ENCODE results near the gene CTSS. TPM values are rescaled to one million over a fixed set of nuclear protein-coding genes. Genes with fewer than 3 reads are reported as not detected.

CTSS gene
- total RNA-seq, 1 experiment from 2014 or later = not detected

DNA sequence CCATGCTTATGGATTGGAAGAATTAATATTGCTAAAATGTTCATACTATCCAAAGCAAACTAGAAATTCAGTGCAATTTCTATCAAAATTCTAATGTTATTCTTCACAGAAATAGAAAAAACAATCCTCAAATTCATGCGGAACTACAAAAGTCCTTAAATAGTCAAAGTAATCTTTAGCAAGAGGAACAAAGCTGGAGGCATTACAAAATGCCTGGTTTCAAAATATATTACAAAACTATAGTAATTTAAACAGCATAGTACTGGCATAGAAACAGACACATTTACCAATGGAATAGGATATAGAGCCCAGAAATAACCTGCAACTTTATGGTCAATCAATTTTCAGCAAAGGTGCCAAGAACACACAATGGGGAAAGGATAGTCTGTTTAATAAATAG, 3.8 kb downstream of the CTSS start:
- H3K27ac Mint-ChIP-seq = no peak overlapping the region
- Histone ChIP-seq H3K23ac (ENCODE audit: insufficient read length, low read depth, low read length) (no peak overlapping the region), H3K79me2 (ENCODE audit: insufficient read depth, low read length) (no peaks in the 10 kb centered on the region), H4K91ac (ENCODE audit: insufficient read length, low read depth, low read length) (no peak overlapping the region), H3K4ac (ENCODE audit: low read depth, low read length) (no peak overlapping the region), H3K14ac (ENCODE audit: insufficient read depth, low read length) (no peak overlapping the region), H3K9ac (ENCODE audit: extremely low read depth, insufficient read length, low read length) (no peak overlapping the region), H3K27ac (ENCODE audit: insufficient read length, low read depth, low read length) (no peak overlapping the region), H2BK12ac (ENCODE audit: insufficient read length, low read depth, low read length) (no peak overlapping the region), H3K23me2 (ENCODE audit: insufficient read length, low read depth, low read length, poor library complexity, severe bottlenecking) (no peaks in the 10 kb centered on the region), H2AK5ac (ENCODE audit: insufficient read length, low read length) (no peak overlapping the region), H3K27me3 (ENCODE audit: insufficient read depth, low read length) (no peaks in the 10 kb centered on the region), H2BK5ac (ENCODE audit: insufficient read length, low read length) (no peak overlapping the region), H4K5ac (ENCODE audit: insufficient read length, low read depth, low read length) (no peak overlapping the region), H3K4me1 (ENCODE audit: insufficient read depth, low read length) (no peaks in the 10 kb centered on the region), H3K18ac (ENCODE audit: insufficient read length, low read depth, low read length) (no peak overlapping the region), H4K20me1 (ENCODE audit: control insufficient read depth, insufficient read depth, insufficient read length) (no peaks in the 10 kb centered on the region), H3K9me3 (ENCODE audit: control insufficient read depth, low read depth, low read length) (no peaks in the 10 kb centered on the region), H3T11ph (ENCODE audit: low read length) (no peak overlapping the region), H2BK20ac (ENCODE audit: low read depth, low read length, poor library complexity, severe bottlenecking) (no peak overlapping the region), H2BK15ac (ENCODE audit: low read depth, low read length) (no peak overlapping the region), H2BK120ac (ENCODE audit: low read depth, low read length, poor library complexity, severe bottlenecking) (no peak overlapping the region), H3K56ac (ENCODE audit: insufficient read length, low read depth, low read length) (no peak overlapping the region), H2AFZ (ENCODE audit: low read length) (no peak overlapping the region), H4K8ac (replicated peaks; ENCODE audit: insufficient read length, low read depth, low read length) (no peak overlapping the region), H3K79me1 (ENCODE audit: insufficient read depth, low read depth, low read length, poor library complexity, severe bottlenecking) (no peaks in the 10 kb centered on the region), H3K4me2 (ENCODE audit: insufficient read depth, insufficient read length, low read length) (no peak overlapping the region)
- peaks cover 3% of the 10 kb centered on the region; the same call in 1 of the 2 replicates for H3K27me3 Mint-ChIP-seq (ENCODE audit: low read depth)
- DNase-seq = no peak
- TF ChIP-seq, protein P1, sequence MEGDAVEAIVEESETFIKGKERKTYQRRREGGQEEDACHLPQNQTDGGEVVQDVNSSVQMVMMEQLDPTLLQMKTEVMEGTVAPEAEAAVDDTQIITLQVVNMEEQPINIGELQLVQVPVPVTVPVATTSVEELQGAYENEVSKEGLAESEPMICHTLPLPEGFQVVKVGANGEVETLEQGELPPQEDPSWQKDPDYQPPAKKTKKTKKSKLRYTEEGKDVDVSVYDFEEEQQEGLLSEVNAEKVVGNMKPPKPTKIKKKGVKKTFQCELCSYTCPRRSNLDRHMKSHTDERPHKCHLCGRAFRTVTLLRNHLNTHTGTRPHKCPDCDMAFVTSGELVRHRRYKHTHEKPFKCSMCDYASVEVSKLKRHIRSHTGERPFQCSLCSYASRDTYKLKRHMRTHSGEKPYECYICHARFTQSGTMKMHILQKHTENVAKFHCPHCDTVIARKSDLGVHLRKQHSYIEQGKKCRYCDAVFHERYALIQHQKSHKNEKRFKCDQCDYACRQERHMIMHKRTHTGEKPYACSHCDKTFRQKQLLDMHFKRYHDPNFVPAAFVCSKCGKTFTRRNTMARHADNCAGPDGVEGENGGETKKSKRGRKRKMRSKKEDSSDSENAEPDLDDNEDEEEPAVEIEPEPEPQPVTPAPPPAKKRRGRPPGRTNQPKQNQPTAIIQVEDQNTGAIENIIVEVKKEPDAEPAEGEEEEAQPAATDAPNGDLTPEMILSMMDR (conservative IDR thresholded peaks at IDR 0.05) = no peak
- peaks cover 0 to 7% (median 5%) of the 10 kb centered on the region in 3 experiments; a peak in 5 of 7 replicates for H3K36me3 Mint-ChIP-seq (ENCODE audit: insufficient read depth in 1 of 3, low read depth in 3 of 3)
- H3K4me1 Mint-ChIP-seq = no peaks in the 10 kb centered on the region
- no CpG with 5 or more reads among the region's 1 CpG for whole genome bisulfite sequencing (ENCODE audit: extremely low coverage, insufficient read length, low lambda C conversion rate)
- H3K9me3 Mint-ChIP-seq = peaks cover 7% of the 10 kb centered on the region in 2 experiments
- H3K4me3 Mint-ChIP-seq = no peak overlapping the region
